ENCODE results near the gene SCART1. TPM values are rescaled to one million over a fixed set of nuclear protein-coding genes. Genes with fewer than 3 reads are reported as not detected.

Gene SCART1
- total RNA-seq, 2 experiments from 2014 or later: 0.93 to 1.3 TPM

DNA sequence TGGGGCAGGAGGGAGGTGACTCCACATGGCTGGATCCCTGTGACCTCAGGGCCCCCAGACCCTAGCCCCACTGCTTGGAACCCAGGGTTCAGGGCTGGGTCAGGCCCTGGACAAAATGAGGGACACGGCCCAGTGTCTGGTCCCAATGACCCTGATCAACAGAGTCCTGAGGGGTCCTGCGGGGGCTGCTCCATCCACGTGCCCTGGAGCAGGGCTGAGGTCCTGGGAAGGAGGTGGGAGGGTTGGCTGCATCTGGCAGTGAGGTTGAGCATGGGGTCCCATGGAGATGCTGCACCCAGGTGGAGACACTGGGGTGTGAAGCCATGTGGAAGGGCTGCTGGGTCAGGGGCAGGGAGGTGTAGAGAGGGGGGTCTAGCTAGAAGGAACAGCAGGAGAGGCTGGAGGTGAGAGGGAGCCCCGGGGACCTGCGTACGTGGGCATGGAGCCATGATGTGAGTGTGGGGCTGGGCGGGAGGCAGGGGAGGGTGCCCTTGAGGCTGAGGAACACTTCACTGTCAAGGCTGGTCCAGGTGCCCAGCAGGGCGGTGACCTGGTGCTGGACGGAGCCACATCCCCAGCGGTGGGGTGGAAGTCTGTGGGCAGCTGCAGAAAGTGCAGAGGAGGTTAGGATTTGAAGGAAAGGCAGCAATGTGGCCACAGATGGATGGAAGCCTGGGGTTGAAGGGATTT, 604 bp downstream of the SCART1 start:
- CTCF ChIA-PET: interaction anchor here (1.0 kb wide), 1 partner anchor 16 kb away, joined by 3 read pairs; no protein-coding TSS in a partner anchor
- POLR2A ChIA-PET: no interaction called here

DNA sequence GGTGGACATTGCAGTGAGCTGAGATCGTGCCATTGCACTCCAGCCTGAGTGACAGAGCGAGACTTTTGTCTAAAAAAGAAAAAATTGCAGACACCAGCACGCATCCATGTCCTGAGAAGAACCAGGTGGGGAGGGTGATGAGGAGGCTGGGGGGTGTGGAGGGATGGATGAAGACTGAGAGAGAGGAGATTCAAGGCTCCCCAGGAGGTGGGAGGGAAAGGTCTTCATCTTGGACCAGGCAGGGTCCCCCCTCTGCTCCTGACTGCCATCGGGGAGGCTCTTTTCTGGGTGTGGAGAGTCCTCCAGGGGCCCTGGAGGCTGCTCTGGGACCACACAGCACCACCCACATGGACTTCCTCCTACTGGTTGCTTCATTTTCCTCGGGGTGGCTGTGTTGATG, 1.5 kb downstream of the SCART1 start:
- POLR2A ChIA-PET: no interaction called here

GRCh38 chr10:133455611-133456031, 1.9 kb downstream of the SCART1 start:
- ChIA-PET POLR2A (no interaction called here), CTCF (no interaction called here)

More for the DNA sequence above, 1.5 kb downstream of the SCART1 start:
- CTCF ChIA-PET: interaction anchor here (1.0 kb wide), 1 partner anchor 17 kb away, joined by 3 read pairs; no protein-coding TSS in a partner anchor

- POLR2A ChIA-PET: no interaction called here
- CTCF ChIA-PET: interaction anchor here (1.2 kb wide), 1 partner anchor 18 kb away, joined by 3 read pairs; no protein-coding TSS in a partner anchor
Observed at GRCh38 chr10:133456041-133456951, 2.6 kb downstream of the SCART1 start.

GRCh38 chr10:133457100-133457841, 3.5 kb downstream of the SCART1 start:
- CTCF ChIA-PET: interaction anchor here (1.2 kb wide), 1 partner anchor 19 kb away, joined by 3 read pairs; no protein-coding TSS in a partner anchor
- POLR2A ChIA-PET: no interaction called here

DNA sequence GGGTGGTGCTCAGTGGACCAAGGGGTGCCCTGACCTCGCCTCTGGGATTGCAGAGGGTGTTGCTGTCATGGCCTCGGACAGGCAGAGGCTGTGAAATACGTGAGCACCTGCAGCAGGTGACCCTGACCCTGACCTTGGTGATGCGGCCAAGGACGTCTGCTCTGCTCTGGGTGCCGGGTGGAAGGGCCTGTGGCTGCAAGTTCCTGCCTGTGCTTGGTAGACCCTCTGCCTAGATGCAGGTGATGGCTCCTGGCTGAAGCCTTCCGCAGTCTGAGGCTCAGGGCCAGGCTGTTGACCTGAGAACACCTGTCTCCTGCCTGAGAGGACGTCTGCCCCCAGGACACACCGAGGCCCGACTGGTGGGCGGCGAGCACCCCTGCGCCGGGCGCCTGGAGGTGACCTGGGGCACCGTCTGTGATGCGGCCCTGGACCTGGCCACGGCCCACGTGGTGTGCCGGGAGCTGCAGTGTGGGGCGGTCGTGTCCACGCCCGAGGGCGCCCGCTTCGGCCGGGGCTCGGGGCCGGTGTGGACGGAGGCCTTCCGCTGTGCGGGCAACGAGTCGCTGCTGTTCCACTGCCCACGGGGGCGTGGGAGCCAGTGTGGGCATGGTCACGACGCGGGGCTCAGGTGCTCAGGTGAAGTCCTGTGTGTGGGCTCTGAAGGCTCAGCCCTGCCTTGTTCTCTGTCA, 4.4 kb downstream of the SCART1 start:
- CTCF ChIA-PET: no interaction called here
- POLR2A ChIA-PET: no interaction called here

DNA sequence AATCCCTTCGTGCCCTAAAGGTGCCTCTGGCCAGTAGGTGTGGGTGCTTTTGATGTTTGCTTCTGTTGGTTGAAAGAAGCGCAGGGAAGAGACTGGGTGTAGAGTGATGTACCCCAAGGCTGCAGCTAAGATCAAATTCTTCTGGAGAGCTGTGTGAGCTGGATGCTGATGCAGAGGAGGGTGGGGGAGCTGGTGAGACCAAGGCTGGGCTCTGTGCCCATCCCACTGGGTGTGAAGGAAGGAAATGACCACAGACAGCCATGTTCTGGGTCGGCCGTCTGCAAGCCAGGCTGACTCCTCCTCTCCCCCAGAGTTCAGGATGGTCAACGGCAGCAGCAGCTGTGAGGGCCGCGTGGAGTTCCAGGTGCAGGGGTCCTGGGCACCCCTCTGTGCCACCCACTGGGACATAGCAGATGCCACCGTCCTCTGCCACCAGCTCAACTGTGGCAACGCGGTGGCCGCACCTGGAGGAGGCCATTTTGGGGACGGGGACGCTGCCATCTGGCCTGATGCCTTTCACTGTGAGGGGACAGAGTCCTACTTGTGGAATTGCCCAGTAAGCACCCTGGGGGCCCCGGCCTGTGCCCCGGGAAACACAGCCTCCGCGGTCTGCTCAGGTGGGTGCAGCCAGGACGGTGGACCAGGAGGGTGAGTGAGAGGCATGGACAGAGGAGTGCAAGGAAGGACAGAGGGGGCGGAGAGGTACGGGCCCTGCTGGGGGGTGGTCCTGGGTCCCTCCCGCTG, 5.1 kb downstream of the SCART1 start:
- ChIA-PET CTCF (no interaction called here), POLR2A (no interaction called here)

DNA sequence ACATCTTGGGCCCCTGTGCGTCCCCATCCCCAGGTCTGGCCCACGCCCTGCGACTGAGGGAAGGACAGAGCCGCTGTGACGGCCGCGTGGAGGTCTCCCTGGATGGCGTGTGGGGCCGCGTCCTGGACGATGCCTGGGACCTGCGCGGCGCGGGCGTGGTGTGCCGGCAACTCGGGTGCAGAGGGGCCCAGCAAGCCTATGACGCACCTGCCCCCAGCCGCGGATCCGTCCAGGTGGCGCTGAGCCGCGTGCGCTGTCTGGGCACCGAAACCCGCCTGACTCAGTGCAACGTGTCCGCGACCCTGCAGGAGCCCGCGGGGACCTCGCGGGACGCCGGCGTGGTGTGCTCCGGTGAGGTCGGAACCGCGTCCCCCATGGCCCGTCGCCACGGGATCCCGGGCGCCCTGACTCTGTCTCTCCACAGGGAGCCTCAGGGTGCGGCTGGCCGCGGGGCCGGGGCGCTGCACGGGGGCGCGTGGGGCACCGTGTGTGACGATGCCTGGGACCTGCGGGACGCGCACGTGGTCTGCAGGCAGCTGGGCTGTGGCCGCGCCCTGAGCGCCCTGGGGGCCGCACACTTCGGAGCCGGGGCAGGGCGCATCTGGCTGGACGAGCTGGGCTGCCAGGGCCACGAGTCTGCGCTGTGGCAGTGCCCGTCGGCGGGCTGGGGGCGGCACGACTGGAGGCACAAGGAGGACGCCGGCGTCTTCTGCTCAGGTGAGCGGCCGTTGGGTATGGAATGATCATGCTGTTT, 5.9 kb downstream of the SCART1 start:
- CTCF ChIA-PET: no interaction called here

GRCh38 chr10:133460208-133460769, 6.5 kb downstream of the SCART1 start:
- ChIA-PET POLR2A (no interaction called here), CTCF (no interaction called here)

More for the DNA sequence above, 5.9 kb downstream of the SCART1 start:
- POLR2A ChIA-PET: no interaction called here

- ChIA-PET POLR2A (no interaction called here), CTCF (interaction anchor here (0.6 kb wide), 1 partner anchor 132 kb away, joined by 3 read pairs; no protein-coding TSS in a partner anchor)
Observed at GRCh38 chr10:133461027-133461426, 7.3 kb downstream of the SCART1 start.

GRCh38 chr10:133461841-133462240, 8.1 kb downstream of the SCART1 start:
- CTCF ChIA-PET: no interaction called here
- POLR2A ChIA-PET: no interaction called here

DNA sequence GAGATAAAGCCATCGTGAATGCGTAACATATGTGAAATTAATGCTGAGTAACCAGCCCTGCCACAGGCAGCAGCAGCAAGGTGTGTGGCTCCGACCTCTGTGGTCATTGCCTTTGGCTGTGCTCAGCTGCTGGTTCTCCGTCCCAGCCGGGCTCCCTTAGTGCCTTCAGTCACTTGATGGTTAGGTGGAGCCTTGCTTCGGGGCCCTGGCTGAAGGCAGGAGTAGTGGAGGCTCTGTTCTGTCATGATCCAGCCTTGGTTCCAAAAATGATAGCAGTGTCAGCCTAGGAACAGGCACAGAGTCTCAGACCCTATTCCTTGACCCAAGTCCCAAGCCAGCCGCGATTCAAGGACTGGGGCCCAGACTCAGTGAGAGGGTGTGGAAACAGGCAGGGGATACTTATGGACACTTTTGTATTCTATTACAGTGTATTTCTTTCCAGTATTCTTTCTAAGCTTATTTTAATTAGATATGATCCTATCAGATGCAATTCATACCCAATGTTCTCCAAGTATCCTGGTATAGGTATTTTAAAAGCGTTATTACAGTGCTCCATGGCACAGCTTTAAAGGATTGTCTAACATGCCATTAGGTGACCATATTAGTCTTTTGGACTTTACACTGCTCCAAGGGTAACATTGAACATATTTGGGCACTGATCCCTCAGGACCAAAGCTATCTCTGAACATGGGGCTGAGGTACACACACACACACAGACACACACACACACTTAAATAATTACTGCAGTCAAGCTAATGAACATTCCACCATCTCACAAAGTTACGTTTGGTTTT, 9.0 kb downstream of the SCART1 start:
- ChIA-PET CTCF (no interaction called here), POLR2A (no interaction called here)

GRCh38 chr10:133464582-133465031, 10.9 kb downstream of the SCART1 start:
- POLR2A ChIA-PET: no interaction called here

GRCh38 chr10:133465191-133465949, 11.6 kb downstream of the SCART1 start:
- CTCF ChIA-PET: no interaction called here

More at GRCh38 chr10:133464582-133465031, 10.9 kb downstream of the SCART1 start:
- CTCF ChIA-PET: no interaction called here

GRCh38 chr10:133465950-133466474, 12.3 kb downstream of the SCART1 start:
- ChIA-PET CTCF (interaction anchor here (1.0 kb wide), 1 partner anchor 27 kb away, joined by 3 read pairs; no protein-coding TSS in a partner anchor), POLR2A (no interaction called here)

More at GRCh38 chr10:133465191-133465949, 11.6 kb downstream of the SCART1 start:
- POLR2A ChIA-PET: no interaction called here
